HG02678 (cell line): ENCODE measurements around the gene AP2S1.
"Not testable (repeated sequence)": the region's sequence is repeated elsewhere in the genome, so short reads cannot be mapped to it uniquely, and the experiment has no call there.

Experiments
- ATAC-seq: cut with Tn5 transposase; IDR thresholded peaks from one replicate; pipeline ENCODE4 v1.9.1; 2021; ENCODE audit warnings: mild to moderate bottlenecking, moderate library complexity; ENCODE audit not compliant: unreplicated experiment

AP2S1 gene

DNA sequence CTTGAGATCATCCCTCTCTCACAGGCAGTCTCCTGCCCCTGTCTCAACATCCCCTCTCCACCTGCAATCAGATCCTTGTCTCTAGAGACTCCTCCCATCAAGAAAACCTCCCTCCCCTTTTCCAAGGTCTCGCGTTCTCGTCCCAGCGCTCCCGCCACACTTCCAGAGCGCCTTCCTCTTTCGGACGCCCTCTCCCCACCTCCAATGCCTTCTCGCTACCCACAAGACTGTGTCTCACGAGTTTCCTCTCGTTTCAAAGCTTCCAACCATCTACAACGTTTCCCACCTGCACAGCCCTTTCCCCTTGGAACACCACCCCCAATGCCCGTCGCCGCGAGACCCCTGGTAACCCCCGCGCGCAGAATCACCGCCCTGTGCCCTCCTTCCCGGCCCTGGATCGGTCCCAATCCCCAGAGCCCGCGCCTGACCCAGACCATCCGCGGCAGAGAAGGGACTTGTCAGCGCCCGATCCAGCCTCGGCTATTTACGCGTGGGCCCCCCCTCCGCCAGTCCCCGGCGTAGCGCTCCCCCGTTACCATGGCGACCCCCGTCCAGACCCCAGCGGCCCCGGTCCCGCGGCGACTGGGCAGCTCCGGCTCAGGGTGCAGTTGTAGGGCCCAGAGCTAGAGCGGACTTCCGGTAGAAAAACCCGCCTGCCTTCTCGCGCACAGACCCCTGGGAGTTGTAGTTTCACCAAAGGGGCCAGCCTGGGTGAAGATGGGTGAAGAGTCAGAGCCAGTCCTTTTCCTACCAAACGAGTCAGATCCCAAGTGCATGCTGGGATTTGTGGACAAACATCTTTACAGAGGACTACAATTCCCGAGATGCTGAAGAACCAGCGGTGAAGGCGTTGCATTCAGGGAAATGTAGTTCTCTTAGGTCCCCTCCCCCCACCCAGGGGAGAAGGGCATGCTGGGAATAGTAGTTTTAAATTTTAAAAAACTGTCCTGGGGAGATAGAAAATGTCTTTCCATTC is at the start of gene AP2S1:
AP2S1 (minus strand) TSS at position 619 of the 976 bp plus-strand sequence; CDS start at position 539, 80 bp downstream.
- peak; percentile 95 for ATAC-seq

DNA sequence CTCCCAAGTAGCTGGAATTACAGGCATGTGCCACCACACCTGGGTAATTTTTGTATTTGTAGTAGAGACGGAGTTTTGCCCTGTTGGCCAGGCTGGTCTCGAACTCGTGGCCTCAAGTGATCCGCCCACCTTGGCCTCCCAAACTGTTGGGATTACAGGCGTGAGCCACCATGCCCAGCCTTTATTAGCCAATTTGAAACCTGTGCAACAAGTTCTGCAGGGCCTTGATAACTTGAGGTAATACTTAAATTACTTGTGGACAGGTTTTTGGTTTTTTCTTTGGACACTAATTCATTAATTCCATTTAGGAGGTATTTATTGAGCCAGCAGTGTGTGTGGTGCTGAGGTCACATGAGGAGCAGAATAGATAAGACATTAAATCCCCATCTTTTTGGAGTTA is 49.7 kb upstream of the AP2S1 start:
- ATAC-seq, result no peak

DNA sequence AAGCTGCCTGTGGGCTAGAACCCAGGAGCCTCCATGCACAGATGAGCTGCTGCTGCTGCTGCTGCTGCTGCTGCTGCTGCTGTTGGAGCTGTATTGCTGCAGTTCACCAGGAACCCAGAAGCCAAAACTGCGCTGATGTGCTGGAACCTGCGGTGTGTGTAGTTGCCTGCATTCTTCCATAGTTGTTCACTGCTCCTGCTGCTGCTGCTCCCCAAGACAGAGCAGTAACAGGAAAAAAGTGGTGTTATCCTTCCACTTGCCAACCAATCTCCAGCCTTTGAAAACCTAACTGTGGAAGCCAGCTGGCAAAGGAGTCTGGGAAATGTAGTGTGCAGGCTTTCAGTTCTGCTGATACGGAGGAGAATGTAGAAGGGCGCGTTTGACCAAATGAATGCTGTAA is 48.1 kb upstream of the AP2S1 start:
- ATAC-seq, result no peak

DNA sequence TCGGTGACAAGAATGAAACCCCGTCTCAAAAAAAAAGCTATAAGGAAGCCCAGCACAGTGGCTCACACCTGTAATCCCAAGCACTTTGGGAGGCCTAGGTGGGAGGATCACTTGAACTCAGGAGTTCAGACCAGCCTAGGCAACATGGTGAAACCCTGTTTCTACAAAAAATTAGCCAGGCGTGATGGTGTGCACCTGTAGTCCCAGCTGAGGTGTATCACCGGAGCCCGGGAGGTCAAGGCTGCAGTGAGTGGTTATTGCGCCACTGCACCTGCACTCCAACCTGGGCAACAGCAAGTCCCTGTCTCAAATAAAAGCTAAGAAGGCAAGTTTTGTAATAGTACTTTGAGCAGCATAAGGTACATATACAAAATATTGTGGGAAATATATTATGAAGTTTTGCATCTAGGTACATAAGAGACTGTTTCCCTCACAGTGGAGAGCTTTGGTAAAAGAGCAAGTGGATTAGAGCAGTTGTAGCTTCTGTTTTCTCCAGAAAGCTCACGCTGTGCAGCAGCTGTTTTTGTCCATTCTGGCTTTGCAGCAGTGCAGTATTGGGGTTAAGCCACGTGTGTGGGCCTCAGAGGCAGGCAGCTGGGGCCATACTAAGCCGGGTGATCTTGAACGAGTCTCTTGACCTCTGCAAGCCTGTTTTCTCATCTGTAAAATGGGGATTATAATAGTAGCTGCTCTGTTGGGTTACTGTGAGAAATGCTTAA is 45.6 kb upstream of the AP2S1 start:
- no peak for ATAC-seq

DNA sequence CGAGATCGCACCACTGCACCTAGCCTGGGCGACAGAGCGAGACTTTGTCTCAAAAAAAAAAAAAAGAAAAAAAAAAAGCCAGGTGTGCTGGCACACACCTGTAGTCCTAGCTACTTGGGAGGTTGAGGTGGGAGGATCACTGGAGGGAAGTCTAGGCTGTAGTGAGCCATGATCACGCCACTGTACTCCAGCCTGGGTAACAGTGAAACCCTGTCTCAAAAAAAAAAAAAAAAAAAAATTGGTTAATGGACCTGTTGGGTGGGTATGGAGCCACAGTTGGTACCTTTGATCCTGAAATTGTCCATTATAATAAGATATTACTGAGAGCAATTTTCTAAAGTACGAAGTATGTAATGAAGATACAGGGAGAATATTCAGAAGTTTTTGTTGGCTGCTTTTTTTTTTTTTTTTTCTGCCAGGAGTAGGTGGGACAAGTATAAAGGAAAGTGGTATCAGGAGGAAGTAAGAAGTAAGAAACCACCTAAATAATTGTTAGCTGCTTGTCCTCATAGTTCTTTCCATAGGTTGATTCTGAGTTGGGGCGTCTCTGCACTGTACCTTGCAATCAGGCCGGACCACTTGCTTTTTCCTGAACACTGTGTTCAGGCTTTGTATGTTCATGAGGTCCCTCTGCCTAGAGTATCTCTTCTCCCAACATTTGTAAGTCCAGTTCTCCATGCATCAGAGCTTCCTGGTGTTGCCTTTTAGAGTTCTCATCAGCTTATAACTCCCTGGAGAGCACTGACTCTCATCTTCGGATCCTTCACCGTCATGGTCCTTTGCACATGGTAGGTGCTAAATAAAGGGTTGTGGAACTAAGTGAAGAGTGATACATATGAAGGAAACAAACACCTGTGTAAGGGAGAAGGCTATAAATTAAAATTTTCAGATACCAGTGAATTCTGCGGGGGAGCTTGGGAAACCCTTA is 41.9 kb upstream of the AP2S1 start:
- ATAC-seq, result no peak

DNA sequence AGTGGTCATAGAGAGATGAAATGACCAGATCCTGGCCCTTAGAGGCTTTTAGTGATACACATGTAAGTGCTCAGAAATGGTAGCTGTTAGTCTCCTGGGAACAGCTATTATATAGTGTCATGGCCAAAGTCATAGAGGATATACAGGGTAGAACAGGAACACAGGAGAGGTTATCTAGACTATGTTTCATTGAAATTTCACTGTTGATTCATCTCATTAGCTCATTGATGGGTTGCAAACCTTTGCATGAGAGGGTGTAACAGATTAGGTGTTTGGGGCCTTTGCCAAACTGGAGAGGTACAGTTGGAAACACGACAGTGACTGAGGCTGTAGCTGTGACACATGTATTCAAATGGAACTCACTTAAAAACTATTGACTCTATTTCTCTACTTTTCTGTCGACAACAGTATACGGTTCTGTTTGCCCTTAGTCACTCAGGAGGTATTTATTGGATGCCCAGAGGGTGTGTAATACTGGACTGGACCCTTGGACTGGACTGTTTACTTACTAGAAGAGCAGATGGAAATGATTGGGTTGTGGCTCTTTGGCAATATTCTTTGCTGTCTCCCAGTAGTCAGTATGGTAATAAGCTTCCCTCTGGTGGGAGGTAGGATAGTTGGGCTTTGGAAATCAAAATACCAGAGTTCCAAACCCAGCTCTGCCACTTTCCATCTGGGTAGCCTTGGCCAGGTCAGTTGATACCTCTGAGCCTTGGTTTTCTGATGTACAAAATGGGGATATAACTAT is 40.0 kb upstream of the AP2S1 start:
- no peak for ATAC-seq

DNA sequence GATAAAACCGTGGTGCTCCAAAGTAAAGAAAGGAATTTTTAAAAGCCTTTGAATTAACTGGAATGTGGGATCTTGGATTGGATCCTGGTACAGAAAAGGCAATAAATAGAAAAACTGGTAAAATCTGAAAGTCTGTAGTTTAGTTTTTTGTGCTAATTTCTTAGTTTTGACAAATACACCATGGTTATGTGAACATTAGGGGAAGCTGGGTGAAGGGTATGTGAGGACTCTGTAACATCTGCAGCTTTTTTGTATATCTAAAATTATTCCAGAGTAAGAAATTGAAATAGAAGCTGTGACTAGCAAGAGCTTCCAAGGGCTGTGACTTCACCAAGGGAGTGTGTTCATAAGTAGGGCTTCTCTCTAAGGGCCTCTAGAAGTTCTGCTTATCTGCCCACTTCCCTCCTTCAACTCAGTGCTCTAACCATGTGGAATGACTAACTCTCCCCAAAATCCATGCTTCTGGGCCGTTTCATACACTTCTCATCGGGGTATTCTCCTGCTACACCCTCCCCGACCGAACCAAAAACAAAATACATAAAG is 36.7 kb upstream of the AP2S1 start:
- ATAC-seq, result no peak

DNA sequence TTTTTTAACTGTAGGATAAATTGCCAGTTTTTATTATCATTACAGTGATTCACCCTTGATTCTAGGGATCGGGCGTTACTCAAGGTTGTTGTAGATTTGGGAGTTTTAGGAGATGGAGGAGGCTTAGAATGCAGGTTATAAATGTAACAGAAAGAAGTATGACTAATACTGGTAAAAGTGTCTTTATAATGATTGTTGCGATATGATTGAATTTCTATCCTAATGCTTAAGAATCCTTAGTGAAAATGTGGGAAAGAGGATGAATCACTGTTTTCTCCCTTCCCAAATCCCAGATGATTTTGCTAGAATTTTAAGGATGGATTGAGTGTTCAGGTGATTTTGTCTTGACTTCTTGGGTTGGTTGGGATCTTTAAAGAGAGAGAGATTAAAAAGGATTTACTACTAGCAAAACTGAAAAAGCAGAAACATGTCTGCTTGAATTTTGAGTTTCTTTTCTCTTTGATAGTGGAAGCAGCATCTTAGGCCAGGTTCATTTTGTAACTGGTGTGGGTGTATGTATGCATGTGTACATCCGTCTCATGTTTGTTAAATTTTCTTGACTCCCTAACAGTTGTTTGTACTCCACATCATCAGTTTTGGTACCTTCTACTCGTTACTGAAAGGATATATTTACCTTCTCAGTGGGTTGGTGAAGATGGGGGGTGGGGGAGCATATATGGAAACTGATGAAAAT is 36.0 kb upstream of the AP2S1 start:
- ATAC-seq, result no peak

DNA sequence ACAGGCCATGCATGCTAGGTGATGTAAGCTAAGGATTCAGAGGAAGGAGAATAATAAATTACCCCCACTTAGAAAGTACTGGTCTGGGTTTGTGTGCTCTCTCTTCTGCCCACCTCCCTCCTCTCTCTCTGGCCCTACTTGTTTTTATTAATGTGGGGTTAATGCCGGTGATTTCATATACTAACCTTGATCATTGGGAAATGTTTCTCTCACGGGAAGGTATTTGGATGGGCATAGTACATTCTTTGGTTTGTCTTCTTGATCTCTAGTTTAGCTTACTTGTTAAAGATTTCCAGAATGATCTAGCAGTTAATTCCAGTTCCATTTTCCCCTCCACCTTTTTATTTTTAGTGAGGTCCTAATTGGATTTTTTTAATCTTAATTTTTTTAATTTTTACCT is 34.8 kb upstream of the AP2S1 start:
- no peak for ATAC-seq

DNA sequence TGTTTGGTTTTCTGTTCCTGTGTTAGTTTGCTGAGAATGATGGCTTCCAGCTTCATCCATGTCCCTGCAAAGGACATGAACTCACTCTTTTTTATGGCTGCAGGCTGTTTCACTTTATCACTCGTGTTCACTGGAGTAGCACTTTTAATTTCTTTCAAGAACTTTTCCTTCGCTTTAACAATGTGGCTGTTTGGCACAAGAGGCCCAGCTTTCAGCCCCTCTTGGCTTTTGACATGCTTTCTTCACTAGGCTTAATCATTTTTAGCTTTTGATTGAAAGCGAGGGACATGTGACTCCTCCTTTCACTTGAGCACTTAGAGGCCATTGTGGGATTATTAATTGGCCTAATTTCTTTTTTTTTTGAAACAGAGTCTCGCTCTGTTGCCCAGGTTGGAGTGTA is 32.1 kb upstream of the AP2S1 start:
- ATAC-seq, result not testable (repeated sequence)

DNA sequence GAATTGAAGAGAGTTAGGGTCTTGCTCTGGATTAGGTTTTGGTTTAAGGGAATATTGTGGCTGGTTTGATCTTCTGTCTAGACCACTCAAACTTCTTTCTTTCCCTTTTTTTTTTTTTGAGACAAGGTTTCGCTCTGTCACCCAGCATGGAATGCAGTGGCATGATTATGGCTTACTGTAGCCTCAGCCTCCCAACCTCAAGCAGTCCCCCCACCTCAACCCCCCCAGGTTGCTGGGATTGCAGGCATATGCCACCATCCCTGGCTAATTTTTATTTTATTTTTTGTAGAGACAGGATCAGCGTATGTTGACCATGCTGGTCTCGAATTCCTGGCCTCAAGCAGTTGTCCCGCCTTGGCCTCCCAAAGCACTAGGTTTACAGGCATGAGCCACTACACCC is 31.4 kb upstream of the AP2S1 start:
- ATAC-seq, result no peak

DNA sequence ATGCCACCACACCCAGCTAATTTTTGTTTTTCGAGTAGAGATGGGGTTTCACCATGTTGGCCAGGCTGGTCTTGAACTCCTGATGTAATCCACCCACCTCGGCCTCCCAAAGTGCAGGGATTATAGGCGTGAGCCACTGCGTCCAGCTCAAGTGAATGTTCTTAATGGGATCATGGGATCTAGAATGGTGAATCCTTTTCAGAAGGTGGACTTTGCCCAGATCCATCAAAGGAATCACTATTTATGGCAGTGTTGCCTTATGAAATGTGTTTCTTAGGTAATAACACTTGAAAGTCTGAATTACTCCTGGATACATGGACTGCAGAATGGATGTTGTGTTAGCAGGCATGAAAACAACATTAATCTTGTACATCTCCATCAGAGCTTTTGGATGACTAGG is 30.4 kb upstream of the AP2S1 start:
- no peak for ATAC-seq

DNA sequence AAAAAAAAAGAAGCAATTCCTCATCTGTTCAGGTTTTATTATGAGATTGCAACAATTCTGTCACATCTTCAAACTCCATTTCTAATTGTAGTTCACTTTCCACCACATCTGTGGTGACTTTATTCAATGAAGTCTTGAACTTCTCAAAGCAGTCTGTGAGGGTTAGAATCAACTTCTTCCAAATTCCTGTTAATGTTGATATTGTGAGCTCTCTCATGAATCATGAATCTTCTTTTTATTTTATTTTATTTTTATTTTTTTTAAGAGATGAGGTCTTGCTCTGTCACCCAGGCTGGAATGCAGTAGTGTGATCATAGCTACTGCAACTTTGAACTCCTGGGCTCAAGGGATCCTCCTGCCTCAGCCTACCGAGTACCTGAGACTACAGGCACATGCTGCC is 29.8 kb upstream of the AP2S1 start:
- no peak for ATAC-seq

DNA sequence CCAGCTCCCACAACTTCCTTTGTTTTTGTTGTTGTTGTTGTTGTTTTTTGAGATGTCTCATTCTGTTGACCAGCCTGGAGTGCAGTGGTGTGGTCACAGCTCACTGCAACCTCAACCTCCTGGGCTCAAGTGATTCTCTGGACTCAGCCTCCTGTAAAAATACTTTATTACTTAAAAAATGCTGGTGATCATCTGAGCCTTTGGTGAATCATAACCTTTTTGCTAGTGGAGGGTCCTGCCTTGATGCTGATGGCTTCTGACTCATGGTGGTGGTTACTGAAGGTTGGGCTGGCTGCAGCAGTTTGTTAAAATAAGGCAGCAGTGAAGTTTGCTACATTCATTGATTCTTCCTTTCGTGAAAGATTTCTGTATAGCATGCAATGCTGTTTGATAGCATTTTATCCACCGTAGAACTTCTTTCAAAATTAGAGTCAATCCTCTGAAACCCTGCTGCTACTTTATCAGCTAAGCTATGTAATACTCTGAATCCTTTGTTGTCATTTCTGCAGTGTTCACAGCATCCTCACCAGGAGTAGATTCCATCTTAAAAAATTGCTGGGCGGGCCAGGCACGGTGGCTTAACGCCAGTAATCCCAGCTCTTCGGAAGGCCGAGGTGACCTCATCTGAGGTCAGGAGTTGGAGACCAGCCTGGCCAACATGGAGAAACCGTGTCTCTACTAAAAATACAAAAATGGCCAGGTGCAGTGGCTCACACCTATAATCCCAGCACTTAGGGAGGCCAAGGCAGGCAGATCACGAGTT is 28.1 kb upstream of the AP2S1 start:
- ATAC-seq, result no peak

DNA sequence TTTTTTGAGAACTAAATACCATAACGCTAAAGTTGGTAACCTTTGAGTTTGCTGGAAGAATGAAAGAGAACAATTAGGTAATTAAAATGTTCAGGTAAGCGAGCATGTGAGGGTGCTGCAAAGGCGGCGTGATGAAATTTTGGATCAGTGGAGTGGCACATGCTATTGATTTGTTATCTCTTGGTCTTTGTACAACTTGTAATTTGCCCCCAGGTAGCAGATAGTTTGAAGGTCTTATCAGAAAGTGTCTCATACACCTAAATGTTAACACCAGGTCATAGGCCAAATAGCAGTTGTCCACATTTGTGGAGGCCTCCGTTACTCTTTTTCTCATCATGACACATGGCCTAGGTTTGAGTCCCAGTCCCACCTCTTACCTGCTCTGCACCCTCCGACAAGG is 25.0 kb upstream of the AP2S1 start:
- no peak for ATAC-seq

DNA sequence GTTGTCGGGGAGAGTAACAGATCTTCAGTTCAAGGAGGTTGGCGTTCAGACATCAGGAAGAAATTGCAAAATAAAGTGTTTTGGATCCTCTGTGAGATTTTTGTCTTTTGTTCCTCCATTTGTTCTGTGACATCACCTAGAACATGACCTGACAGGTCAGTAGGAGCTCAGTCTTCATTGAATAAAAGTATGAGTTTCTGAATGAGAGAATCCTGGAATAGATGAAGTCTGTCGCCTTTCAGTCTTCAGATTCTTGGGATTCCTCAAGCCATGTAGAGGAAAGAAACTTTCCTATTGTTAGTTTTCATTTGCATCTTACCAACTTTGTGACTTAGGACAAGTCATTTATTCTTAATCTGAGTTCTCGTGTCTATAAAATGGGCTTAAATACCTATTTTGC is 24.6 kb upstream of the AP2S1 start:
- ATAC-seq, result no peak

DNA sequence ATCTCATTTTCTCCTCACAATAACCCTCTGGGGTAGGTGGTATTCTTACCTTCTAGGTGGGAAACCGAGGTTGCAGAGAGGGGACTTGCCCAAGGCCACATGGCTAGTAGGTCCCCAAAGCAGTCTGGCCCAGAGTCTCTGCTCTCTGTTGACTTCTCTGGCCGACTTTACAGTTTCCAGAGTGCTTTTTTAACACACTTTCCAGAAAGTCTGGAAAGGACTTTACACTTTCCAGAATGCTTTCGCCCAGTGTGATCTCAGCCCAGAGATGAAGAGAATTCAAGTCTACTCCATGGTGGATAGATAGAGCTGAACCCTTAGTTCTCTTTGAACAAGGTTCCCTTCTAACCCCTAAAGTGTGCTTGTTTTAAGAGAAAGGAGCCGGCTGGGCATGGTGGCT is 22.3 kb upstream of the AP2S1 start:
- ATAC-seq, result no peak

DNA sequence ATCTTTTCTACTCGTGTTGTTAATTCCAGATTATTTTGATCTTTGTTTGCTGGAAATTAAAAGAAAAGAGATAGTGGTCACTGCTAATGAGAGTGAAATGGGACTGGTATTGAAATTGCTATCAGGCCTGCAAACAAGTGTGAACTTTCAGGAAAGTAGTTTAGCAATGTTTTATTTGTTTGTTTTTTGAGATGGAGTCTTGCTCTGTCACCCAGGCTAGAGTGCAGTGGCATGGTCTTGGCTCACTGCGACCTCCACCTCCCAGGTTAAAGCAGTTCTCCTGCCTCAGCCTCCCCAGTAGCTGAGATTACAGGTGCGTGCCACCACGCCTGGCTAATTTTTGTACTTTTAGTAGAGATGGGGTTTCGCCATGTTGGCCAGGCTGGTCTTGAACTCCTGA is 20.5 kb upstream of the AP2S1 start:
- ATAC-seq, result not testable (repeated sequence)
